Measurements from ENCODE around the gene CRYBA1.

DNA sequence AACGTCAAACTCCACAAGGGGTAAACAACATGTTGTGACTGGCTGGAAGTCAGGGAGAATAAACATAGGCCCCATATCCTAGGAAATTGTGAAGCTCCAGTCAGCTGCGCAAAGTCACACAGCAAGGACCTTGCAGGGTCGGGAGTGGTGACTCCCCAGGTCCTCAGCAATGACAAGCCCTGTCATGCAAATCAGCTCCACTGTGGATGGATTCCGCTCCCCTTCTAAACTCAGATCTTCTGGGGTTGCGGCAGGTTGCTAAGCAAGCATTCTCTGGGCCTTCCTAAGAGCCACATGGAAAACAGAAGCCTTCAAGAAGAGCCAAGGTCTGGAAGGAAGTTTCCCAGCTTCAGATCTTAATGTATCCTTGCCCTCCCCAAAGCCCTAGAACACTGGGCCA is 37.6 kb upstream of the CRYBA1 start:
- TF ChIP-seq, protein P1, sequence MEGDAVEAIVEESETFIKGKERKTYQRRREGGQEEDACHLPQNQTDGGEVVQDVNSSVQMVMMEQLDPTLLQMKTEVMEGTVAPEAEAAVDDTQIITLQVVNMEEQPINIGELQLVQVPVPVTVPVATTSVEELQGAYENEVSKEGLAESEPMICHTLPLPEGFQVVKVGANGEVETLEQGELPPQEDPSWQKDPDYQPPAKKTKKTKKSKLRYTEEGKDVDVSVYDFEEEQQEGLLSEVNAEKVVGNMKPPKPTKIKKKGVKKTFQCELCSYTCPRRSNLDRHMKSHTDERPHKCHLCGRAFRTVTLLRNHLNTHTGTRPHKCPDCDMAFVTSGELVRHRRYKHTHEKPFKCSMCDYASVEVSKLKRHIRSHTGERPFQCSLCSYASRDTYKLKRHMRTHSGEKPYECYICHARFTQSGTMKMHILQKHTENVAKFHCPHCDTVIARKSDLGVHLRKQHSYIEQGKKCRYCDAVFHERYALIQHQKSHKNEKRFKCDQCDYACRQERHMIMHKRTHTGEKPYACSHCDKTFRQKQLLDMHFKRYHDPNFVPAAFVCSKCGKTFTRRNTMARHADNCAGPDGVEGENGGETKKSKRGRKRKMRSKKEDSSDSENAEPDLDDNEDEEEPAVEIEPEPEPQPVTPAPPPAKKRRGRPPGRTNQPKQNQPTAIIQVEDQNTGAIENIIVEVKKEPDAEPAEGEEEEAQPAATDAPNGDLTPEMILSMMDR (conservative IDR thresholded peaks at IDR 0.05): no peak
- no peak for TF ChIP-seq ZFX (IDR thresholded peaks at IDR 0.05)

Measured in C4-2B (cell line).